Cardiac muscle cell (in vitro differentiated cells and primary cell): ENCODE data around the gene ALG9. TPM values are rescaled to one million over a fixed set of nuclear protein-coding genes. Genes with fewer than 3 reads are reported as not detected.

ENCODE experiments used
- DNase-seq, 2 donors: peaks; one replicate each; pipeline versions ENCODE4 v3.0.0 to v3.0.0-alpha.2; 2010 to 2017; ENCODE audit warnings: low read depth in 1 of 2, low spot score in 1 of 2
- H3K27ac ChIP-seq: fragments of 200-600 bp; sonication (generic); 2 replicates; pipeline ENCODE4 v1.5.1; 2016
- H3K27me3 ChIP-seq: fragments of 200-600 bp; sonication (generic); 2 replicates; pipeline ENCODE4 v1.6.0; 2016; ENCODE audit warnings: control low read depth
- H3K36me3 ChIP-seq: fragments of 200-600 bp; sonication (generic); 2 replicates; pipeline ENCODE4 v1.5.1; 2016; ENCODE audit warnings: control low read depth
- H3K4me1 ChIP-seq: fragments of 200-600 bp; sonication (generic); 2 replicates; pipeline ENCODE4 v1.8.1; 2017; ENCODE audit warnings: low read depth, mild to moderate bottlenecking, mixed run types
- H3K4me3 ChIP-seq: fragments of 200-600 bp; sonication (generic); 2 replicates; pipeline ENCODE4 v1.5.1; 2016; ENCODE audit warnings: mild to moderate bottlenecking
- H3K9me3 ChIP-seq: fragments of 200-600 bp; sonication (generic); 2 replicates; pipeline ENCODE4 v1.5.1; 2017; ENCODE audit warnings: low read depth, mild to moderate bottlenecking, control low read depth
- polyA plus RNA-seq: library from polyadenylated mRNA; unstranded; fragments of >200 nt; fragmentation: Nextera tagmentation; extraction: Ambion mirVana; gene quantifications from 2 replicates; pipeline ENCODE4 v1.2.1, GENCODE V29; 2016
- total RNA-seq: library from RNA; depleted of rRNA; stranded (reverse); fragments of >200 nt; gene quantifications from 2 replicates; pipeline ENCODE4 v1.2.3, GENCODE V29; 2016
- TF ChIP-seq, protein P1 (sequence below): IDR thresholded peaks from 2 replicates; pipeline ENCODE4 v1.5.1; 2012; ENCODE audit warnings: low read depth, mild to moderate bottlenecking, low read length

The ALG9 gene
- total and polyA plus RNA-seq, 2 experiments from 2014 or later: 32.8 to 49.9 TPM

DNA sequence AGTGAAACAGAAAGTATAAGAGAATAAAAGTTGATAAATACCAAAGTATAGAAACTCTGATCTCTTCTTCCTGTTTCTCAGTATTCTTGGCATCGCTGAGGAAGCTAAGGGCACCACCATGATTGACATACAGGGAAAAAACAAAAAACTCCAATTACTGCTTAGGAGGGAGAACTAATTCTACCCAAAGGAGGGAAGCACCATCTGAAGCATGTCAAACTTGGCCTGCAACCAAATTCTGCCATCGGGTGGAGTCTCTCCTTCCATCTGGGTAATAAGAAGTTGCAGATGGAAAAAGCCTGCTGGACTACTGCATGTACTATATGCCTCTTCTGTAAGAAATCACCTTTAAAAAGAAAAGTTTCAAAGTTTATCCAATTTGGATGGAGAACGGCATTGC lies 74.7 kb downstream of the ALG9 start:
- no peaks in the 10 kb centered on the region for H3K9me3 ChIP-seq
- H3K27me3 ChIP-seq: no peaks in the 10 kb centered on the region
- TF ChIP-seq, protein P1, sequence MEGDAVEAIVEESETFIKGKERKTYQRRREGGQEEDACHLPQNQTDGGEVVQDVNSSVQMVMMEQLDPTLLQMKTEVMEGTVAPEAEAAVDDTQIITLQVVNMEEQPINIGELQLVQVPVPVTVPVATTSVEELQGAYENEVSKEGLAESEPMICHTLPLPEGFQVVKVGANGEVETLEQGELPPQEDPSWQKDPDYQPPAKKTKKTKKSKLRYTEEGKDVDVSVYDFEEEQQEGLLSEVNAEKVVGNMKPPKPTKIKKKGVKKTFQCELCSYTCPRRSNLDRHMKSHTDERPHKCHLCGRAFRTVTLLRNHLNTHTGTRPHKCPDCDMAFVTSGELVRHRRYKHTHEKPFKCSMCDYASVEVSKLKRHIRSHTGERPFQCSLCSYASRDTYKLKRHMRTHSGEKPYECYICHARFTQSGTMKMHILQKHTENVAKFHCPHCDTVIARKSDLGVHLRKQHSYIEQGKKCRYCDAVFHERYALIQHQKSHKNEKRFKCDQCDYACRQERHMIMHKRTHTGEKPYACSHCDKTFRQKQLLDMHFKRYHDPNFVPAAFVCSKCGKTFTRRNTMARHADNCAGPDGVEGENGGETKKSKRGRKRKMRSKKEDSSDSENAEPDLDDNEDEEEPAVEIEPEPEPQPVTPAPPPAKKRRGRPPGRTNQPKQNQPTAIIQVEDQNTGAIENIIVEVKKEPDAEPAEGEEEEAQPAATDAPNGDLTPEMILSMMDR: no peak
- H3K4me3 ChIP-seq: no peak overlapping the region
- H3K27ac ChIP-seq: no peak overlapping the region
- H3K4me1 ChIP-seq: no peaks in the 10 kb centered on the region
- H3K36me3 ChIP-seq: no peaks in the 10 kb centered on the region
- no peak for DNase-seq

DNA sequence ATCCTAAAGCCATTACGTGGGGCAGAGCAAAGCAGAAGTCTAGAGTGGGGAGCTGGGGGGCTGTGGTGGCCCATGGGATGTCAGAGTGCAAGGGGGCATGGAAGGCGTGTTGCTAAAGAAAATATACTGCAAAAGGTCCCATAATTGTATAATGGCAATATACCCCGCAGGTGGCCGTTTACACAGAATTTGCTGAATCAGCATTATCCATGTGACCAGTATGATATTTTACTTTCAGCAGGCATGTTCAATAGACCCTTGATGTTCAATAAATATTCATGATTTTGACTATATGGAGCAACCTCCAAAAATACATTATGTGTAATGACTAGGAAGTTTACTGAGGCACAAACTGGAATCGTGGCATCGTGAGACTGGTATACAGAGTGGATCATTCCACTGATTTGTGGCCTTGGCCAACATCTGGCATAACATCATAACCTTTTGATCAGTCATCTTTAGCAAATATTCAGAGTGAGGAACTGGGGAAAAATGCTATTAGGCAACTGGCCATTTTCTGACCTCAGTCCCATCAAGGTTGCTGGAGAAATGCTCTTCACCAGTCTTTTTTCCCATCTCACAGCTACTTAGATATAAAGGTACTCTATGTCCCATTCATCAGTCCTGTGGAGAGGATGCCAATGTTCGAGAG lies 75.9 kb downstream of the ALG9 start:
- TF ChIP-seq, protein P1: no peak
- no peaks in the 10 kb centered on the region for H3K27me3 ChIP-seq
- no peaks in the 10 kb centered on the region for H3K9me3 ChIP-seq
- DNase-seq: no peak
- H3K36me3 ChIP-seq: no peaks in the 10 kb centered on the region
- H3K27ac ChIP-seq: no peak overlapping the region
- H3K4me1 ChIP-seq: no peaks in the 10 kb centered on the region
- H3K4me3 ChIP-seq: no peak overlapping the region

DNA sequence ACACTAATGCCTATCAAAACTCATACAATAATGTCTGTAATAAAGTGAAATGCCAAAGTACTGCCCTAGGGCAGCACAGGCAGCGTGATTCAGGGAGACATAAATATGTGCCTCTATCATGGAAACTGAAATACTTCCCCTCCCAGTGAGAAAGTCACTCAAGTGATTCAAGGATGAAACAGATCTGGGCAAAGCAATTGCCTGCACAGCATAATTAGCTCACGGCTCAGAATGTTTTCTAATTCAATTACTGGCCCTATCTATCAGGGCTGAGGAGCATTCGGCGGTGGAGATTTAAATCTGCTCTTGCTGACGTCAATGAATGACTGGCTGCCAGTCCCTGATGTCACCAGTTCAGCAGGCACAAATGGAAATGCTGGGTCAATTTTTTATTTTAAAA lies 77.5 kb downstream of the ALG9 start:
- H3K27ac ChIP-seq: no peak overlapping the region
- H3K36me3 ChIP-seq: no peaks in the 10 kb centered on the region
- H3K4me3 ChIP-seq: no peak overlapping the region
- H3K9me3 ChIP-seq: no peaks in the 10 kb centered on the region
- TF ChIP-seq, protein P1: no peak
- H3K27me3 ChIP-seq: no peaks in the 10 kb centered on the region
- DNase-seq: peak in 1 of 2 donors; percentile 18
- no peaks in the 10 kb centered on the region for H3K4me1 ChIP-seq

DNA sequence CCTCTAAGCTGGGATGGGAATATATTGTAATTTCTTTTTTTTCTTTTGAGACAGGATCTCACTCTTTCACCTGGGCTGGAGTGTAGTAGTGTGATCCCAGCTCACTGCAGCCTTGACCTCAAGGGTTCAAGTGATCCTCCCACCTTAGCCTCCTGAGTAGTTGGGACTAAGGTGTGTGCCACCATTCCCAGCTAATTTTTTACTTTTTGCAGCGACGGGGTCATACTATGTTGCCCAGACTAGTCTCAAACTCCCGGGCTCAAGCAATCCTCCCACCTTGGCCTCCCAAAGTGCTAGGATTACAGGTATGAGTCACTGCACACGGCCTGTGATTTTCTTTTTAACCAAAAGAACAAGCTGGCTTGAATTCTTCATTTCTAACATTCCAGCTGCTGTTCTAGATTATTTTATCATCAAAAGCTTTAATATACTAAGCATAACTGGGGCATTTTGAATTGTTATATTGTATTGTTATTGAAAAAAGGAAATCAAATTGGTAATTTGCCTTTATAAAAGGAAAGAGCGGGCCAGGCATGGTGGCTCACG lies 78.4 kb downstream of the ALG9 start:
- no peaks in the 10 kb centered on the region for H3K36me3 ChIP-seq
- TF ChIP-seq, protein P1: no peak
- no peak overlapping the region for H3K27ac ChIP-seq
- no peaks in the 10 kb centered on the region for H3K4me1 ChIP-seq
- peak in 1 of 2 donors; percentile 14 for DNase-seq
- no peaks in the 10 kb centered on the region for H3K27me3 ChIP-seq
- H3K4me3 ChIP-seq: no peak overlapping the region
- H3K9me3 ChIP-seq: no peaks in the 10 kb centered on the region

DNA sequence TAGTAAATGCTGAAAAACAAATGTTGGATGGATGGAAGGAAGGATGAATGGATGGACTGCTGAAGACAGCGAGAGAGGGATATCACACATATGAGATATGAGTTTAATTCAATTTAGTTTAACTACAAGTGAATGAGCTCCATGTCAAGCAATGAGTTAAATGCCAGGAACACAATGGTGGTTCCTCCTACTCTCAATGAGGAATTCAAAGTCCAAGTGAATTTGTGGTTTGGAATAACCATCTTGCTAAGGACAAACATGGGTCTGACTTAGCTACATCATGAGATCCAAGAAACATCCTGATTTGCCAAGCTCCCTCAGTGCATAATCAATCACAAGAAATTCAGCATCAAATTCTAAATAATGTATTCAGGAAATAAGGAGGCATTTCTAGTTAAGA lies 79.1 kb downstream of the ALG9 start:
- no peaks in the 10 kb centered on the region for H3K27me3 ChIP-seq
- TF ChIP-seq, protein P1: no peak
- H3K36me3 ChIP-seq: no peaks in the 10 kb centered on the region
- no peak for DNase-seq
- H3K4me1 ChIP-seq: no peaks in the 10 kb centered on the region
- no peaks in the 10 kb centered on the region for H3K9me3 ChIP-seq
- H3K4me3 ChIP-seq: no peak overlapping the region
- no peak overlapping the region for H3K27ac ChIP-seq
